HAP-1 (cell line): ENCODE measurements around the gene CALML4.
A peak's percentile ranks its signal among the peaks of the same experiment; 100 is the strongest.
"Not testable (repeated sequence)": the region's sequence is repeated elsewhere in the genome, so short reads cannot be mapped to it uniquely, and the experiment has no call there.

Source experiments
- DNase-seq, 2 experiments: peaks; one replicate each; pipeline ENCODE4 v3.0.0-alpha.2; 2016 to 2020; ENCODE audit warnings: low spot score in 2 of 2
- H3K27me3 ChIP-seq: fragments of 250-450 bp; sonication (Bioruptor Pico); 2 replicates; pipeline ENCODE4 v1.5.1; 2020; ENCODE audit warnings: low read depth, mild to moderate bottlenecking, moderate library complexity
- H3K36me3 ChIP-seq: fragments of 250-450 bp; sonication (Bioruptor Pico); replicated peaks from 2 replicates; pipeline ENCODE4 v1.5.1; 2020; ENCODE audit warnings: mild to moderate bottlenecking
- H3K4me1 ChIP-seq: fragments of 250-450 bp; sonication (Bioruptor Pico); 2 replicates; pipeline ENCODE4 v1.5.1; 2020; ENCODE audit warnings: mild to moderate bottlenecking
- H3K4me3 ChIP-seq: fragments of 250-450 bp; sonication (Bioruptor Pico); 2 replicates; pipeline ENCODE4 v1.5.1; 2020; ENCODE audit warnings: mild to moderate bottlenecking, moderate library complexity
- H3K9me3 ChIP-seq: fragments of 250-450 bp; sonication (Bioruptor Pico); 2 replicates; pipeline ENCODE4 v1.5.1; 2020; ENCODE audit warnings: mild to moderate bottlenecking, moderate library complexity
- in situ Hi-C: fragments of 300-500 bp; cut with MboI; formaldehyde crosslinking; loops from 3 replicates; pipeline ENCODE4 v1.14.3; 2020; ENCODE audit warnings: low sequenced_read_pairs, inconsistent platforms, mixed read lengths

CALML4 gene

GRCh38 chr15:68204776-68205557 is at the start of gene CALML4:
TSS of gene CALML4 (minus strand) at chr15:68205332. CDS start at chr15:68205247, 85 bp downstream.
- no peak for DNase-seq
- peaks cover 28% of the 10 kb centered on the region for H3K4me1 ChIP-seq
- no peak within 1 kb of the TSS for H3K4me3 ChIP-seq
- in situ Hi-C loops, result no loop called here
- peaks cover 38% of the 10 kb centered on the region for H3K36me3 ChIP-seq
- no peaks in the 10 kb centered on the region for H3K9me3 ChIP-seq
- no peaks in the 10 kb centered on the region for H3K27me3 ChIP-seq

DNA sequence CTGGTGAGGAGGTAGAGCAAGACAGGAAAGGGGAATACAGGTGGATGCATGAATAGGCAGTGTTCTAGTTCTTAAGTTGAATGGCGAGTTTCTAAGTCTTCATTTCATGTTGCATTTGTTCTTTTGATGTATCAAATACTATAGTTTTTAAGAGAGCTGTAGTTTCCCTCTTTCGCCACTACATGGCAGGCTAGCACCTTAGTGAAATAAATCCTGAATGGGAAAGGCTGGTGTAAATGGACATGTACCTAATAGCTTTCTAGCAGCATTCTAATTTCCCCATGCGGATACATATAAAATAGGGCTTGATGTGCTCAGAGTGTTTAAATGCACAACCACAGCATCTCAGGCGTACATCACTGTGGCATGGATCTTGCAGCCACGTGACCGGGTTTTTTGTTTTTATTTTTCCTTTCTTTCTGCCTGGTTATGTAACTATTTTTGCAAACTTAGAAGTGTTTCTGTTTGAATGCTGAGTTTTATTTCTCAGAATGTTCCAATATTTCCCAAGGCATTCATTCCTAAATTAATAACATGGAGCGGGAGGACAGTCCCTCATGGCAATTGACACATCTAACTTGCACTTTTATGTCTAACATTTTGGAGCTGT is 47.9 kb upstream of the CALML4 start:
- no peaks in the 10 kb centered on the region for H3K36me3 ChIP-seq
- in situ Hi-C loops, result no loop called here
- H3K9me3 ChIP-seq, result no peaks in the 10 kb centered on the region
- no peak overlapping the region for H3K4me3 ChIP-seq
- no peaks in the 10 kb centered on the region for H3K4me1 ChIP-seq
- peak; percentile 79 to 98 for DNase-seq
- peaks cover 40% of the 10 kb centered on the region for H3K27me3 ChIP-seq

DNA sequence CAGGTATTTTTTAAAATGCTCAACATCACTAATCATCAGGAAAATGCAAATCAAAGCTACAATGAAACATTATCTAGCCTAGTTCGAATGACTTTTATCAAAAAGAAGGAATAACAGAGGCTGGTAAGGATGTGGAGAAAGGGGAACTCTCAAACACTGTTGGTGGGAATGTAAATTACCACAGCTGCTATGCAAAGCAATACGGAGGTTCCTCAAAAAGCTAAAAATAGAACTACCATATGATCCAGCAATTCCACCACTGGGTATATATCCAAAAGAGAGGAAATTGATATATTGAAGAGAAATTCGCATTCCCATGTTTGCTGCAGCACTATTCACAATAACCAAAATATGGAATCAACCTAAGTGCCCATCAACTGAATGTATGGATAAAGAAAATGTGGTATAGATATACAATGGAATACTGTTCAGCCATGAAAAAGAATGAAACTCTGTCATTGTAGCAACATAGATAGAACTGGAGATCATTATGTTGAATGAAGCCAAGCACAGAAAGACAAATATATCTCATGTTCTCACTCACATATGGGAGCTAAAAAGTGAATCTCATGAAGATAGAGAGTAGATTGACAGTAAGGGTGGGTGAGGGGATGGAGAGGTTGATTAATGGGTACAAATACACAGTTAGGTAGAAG is 44.1 kb upstream of the CALML4 start:
- in situ Hi-C loops, result no loop called here
- peaks cover 17% of the 10 kb centered on the region for H3K27me3 ChIP-seq
- no peak for DNase-seq
- H3K4me3 ChIP-seq, result no peak overlapping the region
- no peaks in the 10 kb centered on the region for H3K36me3 ChIP-seq
- H3K9me3 ChIP-seq, result peaks cover 2% of the 10 kb centered on the region; the same call in 1 of the 2 replicates
- no peaks in the 10 kb centered on the region for H3K4me1 ChIP-seq

- DNase-seq, result no peak
- in situ Hi-C loops, result no loop called here
- H3K27me3 ChIP-seq, result peaks cover 4% of the 10 kb centered on the region
- H3K36me3 ChIP-seq, result no peaks in the 10 kb centered on the region
- H3K9me3 ChIP-seq, result peaks cover 5% of the 10 kb centered on the region; the same call in 1 of the 2 replicates
- no peaks in the 10 kb centered on the region for H3K4me1 ChIP-seq
- H3K4me3 ChIP-seq, result no peak overlapping the region
Measured at GRCh38 chr15:68244235-68244634, 39.1 kb upstream of the CALML4 start.

GRCh38 chr15:68241088-68241935 is 36.2 kb upstream of the CALML4 start:
- Histone ChIP-seq H3K4me1 (no peaks in the 10 kb centered on the region), H3K36me3 (no peaks in the 10 kb centered on the region), H3K27me3 (no peaks in the 10 kb centered on the region), H3K4me3 (no peak overlapping the region), H3K9me3 (0 out of 2 replicates have a peak, but pooled peaks cover 5% of the 10 kb centered on the region)
- in situ Hi-C loops, result no loop called here
- DNase-seq, result no peak

- DNase-seq, result no peak
- Histone ChIP-seq H3K27me3 (no peaks in the 10 kb centered on the region), H3K9me3 (0 out of 2 replicates have a peak, but pooled peaks cover under 1% of the 10 kb centered on the region), H3K4me3 (no peak overlapping the region), H3K36me3 (no peaks in the 10 kb centered on the region), H3K4me1 (no peaks in the 10 kb centered on the region)
- in situ Hi-C loops, result no loop called here
Measured at GRCh38 chr15:68239025-68239424, 33.9 kb upstream of the CALML4 start.

DNA sequence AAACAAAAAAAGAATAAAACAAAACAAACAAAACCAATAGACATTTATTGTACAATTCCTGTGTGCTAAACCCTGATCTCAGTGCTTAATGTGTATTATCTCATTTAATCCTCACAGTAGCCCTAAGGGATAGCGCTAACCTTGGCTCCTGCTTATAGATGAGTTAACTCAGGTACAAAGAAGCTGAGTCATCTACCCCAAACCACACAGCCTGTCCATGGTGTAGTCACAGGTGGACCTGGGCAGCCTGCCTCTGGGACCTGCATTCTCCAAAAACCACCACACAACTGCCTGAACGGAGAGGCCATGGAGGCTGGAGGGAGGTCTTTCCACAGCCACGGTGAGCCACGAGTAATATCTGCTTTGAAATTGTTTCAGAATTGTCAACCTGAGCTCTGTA is 29.9 kb upstream of the CALML4 start:
- Histone ChIP-seq H3K36me3 (no peaks in the 10 kb centered on the region), H3K9me3 (no peaks in the 10 kb centered on the region), H3K4me3 (no peak overlapping the region), H3K4me1 (peaks cover 4% of the 10 kb centered on the region), H3K27me3 (no peaks in the 10 kb centered on the region)
- in situ Hi-C loops, result no loop called here
- DNase-seq, result no peak

DNA sequence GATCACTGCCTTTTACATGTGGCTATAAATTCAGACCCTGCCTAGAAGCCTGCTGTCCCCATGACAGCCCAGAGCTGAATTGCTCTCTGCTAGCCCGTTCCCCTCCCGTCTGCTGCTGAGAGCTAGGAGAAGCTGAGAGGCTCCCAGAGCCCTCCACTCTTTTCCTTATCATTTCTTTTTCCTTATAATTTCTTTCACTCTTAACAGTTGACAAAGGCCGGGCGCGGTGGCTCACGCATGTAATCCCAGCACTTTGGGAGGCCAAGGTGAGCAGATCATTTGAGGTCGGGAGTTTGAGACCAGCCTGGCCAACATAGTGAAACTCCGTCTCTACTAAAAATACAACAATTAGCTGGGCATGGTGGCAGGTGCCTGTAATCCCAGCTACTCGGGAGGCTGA is 29.4 kb upstream of the CALML4 start:
- H3K9me3 ChIP-seq, in situ Hi-C loops, H3K4me3 ChIP-seq, H3K4me1 ChIP-seq, H3K27me3 ChIP-seq, H3K36me3 ChIP-seq, DNase-seq: not testable (repeated sequence)

DNA sequence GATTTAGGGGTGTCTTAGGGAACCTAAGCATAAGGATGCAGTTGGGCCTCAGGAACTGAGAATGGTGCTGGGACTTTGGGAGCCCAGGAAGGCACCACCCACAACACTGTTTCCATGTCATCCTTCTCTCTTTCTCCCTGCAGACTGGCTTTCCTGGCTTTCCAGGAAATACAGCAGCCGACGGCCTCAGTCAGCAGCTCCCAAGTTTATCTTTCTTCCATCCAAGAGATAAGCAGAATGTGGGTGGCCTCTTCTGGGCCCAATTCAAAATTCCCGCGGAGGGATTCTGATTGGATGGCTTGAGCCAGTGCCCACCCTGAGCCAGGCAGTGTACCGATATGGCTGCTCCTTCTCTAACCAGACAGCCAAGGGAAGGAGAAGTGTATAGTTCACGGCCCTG is 28.9 kb upstream of the CALML4 start:
- in situ Hi-C loops, result no loop called here
- H3K4me3 ChIP-seq, result no peak overlapping the region
- H3K36me3 ChIP-seq, result peaks cover 2% of the 10 kb centered on the region
- DNase-seq, result no peak
- peaks cover 7% of the 10 kb centered on the region for H3K4me1 ChIP-seq
- no peaks in the 10 kb centered on the region for H3K27me3 ChIP-seq
- H3K9me3 ChIP-seq, result no peaks in the 10 kb centered on the region

GRCh38 chr15:68232937-68233336 is 27.8 kb upstream of the CALML4 start:
- peaks cover 4% of the 10 kb centered on the region for H3K36me3 ChIP-seq
- no peaks in the 10 kb centered on the region for H3K9me3 ChIP-seq
- no peak overlapping the region for H3K4me3 ChIP-seq
- DNase-seq, result no peak
- H3K4me1 ChIP-seq, result peaks cover 7% of the 10 kb centered on the region
- no peaks in the 10 kb centered on the region for H3K27me3 ChIP-seq
- in situ Hi-C loops, result no loop called here

DNA sequence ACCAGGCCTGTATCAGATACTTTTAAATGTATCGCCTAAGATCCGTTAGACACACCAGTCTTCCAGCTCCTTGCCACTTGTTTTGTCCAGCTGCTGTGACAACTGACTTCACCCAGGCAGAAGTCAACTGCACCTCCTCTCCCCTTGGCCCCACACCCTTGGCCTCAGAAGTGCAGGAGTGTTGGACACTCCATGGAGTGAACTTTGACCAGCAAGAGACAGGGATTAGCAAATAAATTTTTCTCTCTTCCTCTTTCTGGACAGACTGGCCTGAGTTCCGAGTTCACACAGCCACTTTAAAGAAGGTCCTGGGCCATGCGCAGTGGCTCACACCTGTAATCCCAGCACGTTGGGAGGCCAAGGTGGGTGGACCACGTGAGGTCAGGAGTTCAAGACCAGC is 27.3 kb upstream of the CALML4 start:
- Histone ChIP-seq H3K9me3 (no peaks in the 10 kb centered on the region), H3K27me3 (no peaks in the 10 kb centered on the region), H3K4me3 (no peak overlapping the region), H3K36me3 (peaks cover 7% of the 10 kb centered on the region), H3K4me1 (peaks cover 11% of the 10 kb centered on the region)
- DNase-seq, result no peak
- in situ Hi-C loops, result no loop called here

DNA sequence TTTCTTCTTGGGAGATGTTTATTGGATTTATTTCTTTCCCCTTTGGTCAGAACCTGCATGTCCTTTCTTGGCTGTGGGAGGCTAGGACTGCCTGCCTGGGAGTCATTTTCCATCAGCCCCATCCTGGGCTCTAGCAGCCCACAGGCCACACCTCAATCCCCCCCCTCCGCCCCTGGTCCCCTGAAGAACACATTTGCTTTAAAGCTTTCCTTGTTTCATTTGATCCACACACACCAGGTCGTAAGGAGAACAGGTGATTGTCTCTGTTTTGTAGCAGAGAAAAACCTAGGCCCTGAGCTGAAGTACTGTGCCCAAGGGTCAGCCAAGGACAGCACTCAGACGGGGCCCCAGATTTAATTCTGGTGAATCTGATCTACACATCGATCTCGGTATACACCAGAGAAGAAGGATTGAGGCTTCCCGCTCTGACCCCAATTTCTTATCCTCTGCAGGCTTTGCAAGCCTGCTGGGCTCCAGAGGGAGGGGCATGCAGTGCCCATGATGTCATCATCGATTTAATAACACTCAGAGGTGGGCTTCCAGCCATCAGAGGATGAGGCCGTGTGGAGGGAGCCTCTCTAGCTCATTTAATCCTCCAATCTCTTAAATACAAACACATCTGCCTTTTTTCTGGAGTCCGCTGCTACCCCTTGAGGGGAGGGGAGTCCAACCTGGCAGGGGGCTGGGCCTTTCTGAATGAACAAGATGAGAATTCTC is 26.1 kb upstream of the CALML4 start:
- H3K27me3 ChIP-seq, result no peaks in the 10 kb centered on the region
- no peak overlapping the region for H3K4me3 ChIP-seq
- peaks cover 19% of the 10 kb centered on the region for H3K4me1 ChIP-seq
- no peak for DNase-seq
- H3K9me3 ChIP-seq, result no peaks in the 10 kb centered on the region
- peaks cover 16% of the 10 kb centered on the region for H3K36me3 ChIP-seq
- in situ Hi-C loops, result no loop called here
